ENCODE measurements around the gene PARD3B.

PARD3B gene

GRCh38 chr2:205352593-205352992, 807.3 kb downstream of the PARD3B start:
- DNase-seq (ENCODE audit: low read depth), result peak; percentile 31

GRCh38 chr2:205357732-205358131, 812.5 kb downstream of the PARD3B start:
- no peak for DNase-seq (ENCODE audit: low read depth)

- no peak for DNase-seq (ENCODE audit: low read depth)
Measured at GRCh38 chr2:205358351-205358815, 813.1 kb downstream of the PARD3B start.

GRCh38 chr2:205361272-205361671, 816.0 kb downstream of the PARD3B start:
- DNase-seq (ENCODE audit: low read depth), result no peak

- no peak for DNase-seq (ENCODE audit: low read depth)
Measured at GRCh38 chr2:205361970-205362369, 816.7 kb downstream of the PARD3B start.

- DNase-seq (ENCODE audit: low read depth), result no peak
Measured at GRCh38 chr2:205364261-205364660, 819.0 kb downstream of the PARD3B start.

GRCh38 chr2:205366336-205367060, 821.2 kb downstream of the PARD3B start:
- no peak for DNase-seq (ENCODE audit: low read depth)

- no peak for DNase-seq (ENCODE audit: low read depth)
Measured at GRCh38 chr2:205367331-205367935, 822.2 kb downstream of the PARD3B start.

- DNase-seq (ENCODE audit: low read depth), result no peak
Measured at GRCh38 chr2:205369813-205370212, 824.5 kb downstream of the PARD3B start.

DNA sequence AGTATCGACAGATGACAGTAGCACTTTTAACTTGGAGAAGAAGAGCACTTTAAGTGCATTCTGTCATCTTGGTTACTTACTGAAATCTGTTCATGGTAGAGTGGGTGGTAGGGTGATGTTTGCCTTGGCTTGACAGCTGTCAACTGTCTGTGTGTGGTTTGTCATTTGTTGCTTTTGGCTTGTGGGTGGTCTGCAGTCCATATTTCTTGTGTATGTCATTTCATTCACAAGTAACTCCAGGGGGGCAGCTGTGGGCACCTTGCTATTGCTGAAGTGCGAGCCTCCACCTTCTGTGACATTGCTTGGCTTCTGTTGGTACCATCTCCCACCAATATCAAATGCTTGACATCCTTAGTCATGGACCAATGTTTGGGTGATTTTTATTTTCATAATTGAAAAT, 825.5 kb downstream of the PARD3B start:
- DNase-seq (ENCODE audit: low read depth), result no peak

DNA sequence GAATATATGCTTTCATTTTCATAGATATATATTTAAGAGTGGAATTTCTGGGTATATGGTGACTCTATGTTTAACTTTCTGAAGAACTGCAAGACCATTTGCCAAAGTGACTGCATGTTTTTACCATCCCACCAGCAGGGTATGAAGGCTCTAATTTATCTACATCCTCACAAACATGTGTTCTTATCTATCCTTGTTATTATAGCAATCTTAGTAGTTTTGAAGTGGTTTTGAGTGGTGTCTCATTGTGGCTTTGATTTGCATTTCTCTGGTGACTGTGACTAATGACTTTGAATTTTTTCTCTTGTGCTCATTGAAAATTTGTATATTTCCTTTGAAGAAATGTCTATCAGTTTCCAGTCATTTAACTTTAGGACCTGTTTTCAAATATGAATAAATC, 826.9 kb downstream of the PARD3B start:
- DNase-seq (ENCODE audit: low read depth), result peak; percentile 49

DNA sequence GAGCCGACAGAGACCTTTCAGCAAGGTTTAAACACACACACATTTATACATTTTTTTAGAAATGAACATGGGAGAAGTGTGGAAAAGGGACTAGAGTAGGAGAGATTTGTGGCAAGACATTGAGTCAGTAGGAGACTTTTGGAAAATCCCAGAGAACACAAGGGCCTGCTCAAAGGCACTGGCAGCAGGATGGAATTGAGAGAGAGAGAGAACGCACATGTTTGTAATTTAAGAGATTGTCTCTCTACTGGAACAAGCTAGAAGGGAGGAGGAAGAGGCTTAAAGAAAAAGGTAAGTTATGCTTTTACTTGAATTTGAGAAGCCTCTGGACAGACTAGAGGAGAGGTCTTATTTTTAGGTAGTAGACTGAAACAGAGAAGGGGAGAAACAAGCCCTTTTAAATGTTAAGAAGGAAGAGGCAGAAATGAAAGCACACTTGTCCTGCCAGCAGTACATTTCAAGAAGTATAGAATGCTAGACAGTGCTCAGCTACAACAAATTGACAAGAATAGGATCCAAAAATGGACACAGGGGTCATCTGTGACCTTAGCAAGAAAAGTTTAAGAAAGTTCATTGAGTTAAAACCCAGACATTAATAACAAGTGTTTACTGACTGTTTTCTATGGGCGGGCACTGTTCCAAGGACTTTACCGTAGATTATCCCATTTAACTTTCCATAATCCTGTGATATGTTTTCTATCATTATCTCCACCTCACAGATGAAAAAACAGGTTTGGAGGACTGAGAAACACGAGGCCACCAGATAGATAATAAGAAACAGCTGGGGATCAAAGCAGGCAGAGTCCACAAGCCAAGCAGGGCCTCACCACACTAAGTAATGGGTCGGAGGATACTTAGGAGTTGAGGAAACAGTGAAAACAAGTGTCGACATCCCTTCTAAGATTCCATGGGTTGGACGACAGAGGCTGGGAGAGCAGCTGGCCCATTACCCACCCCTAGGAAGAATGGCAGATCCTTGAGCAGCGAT, 830.5 kb downstream of the PARD3B start:
- DNase-seq (ENCODE audit: low read depth), result no peak

- DNase-seq (ENCODE audit: low read depth), result no peak
Measured at GRCh38 chr2:205377324-205377723, 832.0 kb downstream of the PARD3B start.

- DNase-seq (ENCODE audit: low read depth), result no peak
Measured at GRCh38 chr2:205383601-205384000, 838.3 kb downstream of the PARD3B start.

DNA sequence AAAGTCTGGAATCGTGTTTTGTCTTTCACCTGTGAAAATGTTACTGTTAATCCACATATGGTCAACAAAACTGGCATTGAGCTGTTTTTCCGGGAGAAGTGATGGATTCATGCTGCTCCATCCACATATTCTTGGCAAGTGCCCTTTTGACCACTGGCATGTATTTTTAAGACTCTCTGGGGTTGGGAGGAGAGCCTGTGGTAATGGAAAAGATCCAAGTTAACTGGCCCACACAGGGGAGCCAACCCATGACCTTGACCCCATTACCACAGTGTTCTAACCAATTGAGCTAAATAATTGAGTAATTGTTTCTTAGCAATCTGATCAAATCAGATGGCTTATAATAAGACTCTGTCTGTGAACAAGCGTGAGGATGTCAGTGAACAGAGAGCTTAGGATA, 840.8 kb downstream of the PARD3B start:
- no peak for DNase-seq (ENCODE audit: low read depth)

GRCh38 chr2:205387350-205388055, 842.2 kb downstream of the PARD3B start:
- no peak for DNase-seq (ENCODE audit: low read depth)

GRCh38 chr2:205390866-205391265, 845.6 kb downstream of the PARD3B start:
- DNase-seq (ENCODE audit: low read depth), result no peak

DNA sequence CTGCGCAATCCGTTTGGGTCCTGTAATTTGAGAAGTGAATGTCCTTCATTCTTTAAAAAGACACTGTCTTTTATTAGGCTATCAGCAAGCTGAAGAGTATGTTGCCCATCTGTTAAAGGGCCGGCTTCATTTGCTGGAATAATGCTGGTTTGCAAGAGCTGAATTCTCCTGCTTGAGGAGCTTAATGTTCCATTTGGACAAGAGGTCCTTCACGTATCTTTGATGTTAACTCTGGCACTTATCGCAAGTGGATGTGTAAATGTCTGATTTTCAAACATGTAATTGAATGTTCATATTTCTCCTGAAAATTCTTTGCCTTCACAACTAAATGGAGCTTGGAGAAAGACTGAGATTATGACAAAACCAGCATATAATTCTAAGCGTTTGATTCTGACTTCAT, 856.2 kb downstream of the PARD3B start:
- no peak for DNase-seq (ENCODE audit: low read depth)

- no peak for DNase-seq (ENCODE audit: low read depth)
Measured at GRCh38 chr2:205402011-205402410, 856.7 kb downstream of the PARD3B start.

DNA sequence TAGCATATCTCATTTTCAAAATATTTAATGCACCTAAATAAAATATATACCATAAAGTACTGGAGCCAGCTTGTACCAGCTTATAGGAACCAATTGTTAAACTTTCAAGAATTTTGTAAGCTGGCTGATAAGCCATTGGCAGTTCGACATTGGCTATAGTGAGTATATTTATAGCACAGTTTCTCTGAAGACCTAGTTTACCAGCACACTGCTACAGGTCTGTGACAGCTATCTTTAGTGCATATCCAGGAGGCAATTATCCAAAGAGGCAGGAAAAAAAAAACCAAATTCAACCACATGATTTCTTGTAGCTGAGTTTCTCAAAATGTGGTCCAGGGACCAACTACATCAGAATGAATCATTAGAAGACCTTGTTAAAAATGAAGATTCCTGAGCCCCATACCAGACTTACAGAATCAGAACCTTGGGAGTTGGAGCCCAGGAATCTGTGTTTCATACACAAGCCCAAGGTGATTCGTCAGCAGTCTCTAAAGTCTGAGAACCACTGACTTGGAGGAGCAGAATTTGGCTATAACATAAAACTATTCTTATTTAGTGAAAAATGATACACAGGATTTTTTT, 858.1 kb downstream of the PARD3B start:
- DNase-seq (ENCODE audit: low read depth), result no peak

GRCh38 chr2:205405194-205405593, 859.9 kb downstream of the PARD3B start:
- peak; percentile 48 for DNase-seq (ENCODE audit: low read depth)

- peak; percentile 86 for DNase-seq (ENCODE audit: low read depth)
Measured at GRCh38 chr2:205405752-205406151, 860.5 kb downstream of the PARD3B start.

All from HS-5 (cell line).